C4-2B (cell line): Measurements from ENCODE around the gene MAPKAPK2.

Source experiments
- H3K27ac ChIP-seq: fragments of 450-650 bp; 2 replicates; pipeline ENCODE4 v1.5.1; 2017
- ZFX ChIP-seq: fragments of 450-650 bp; IDR thresholded peaks from 2 replicates; pipeline ENCODE4 v1.6.1; 2017
- TF ChIP-seq, protein P1 (sequence below): fragments of 450-650 bp; conservative IDR thresholded peaks from 2 replicates; pipeline ENCODE4 v1.5.1; 2017; ENCODE audit warnings: mild to moderate bottlenecking

The MAPKAPK2 gene

DNA sequence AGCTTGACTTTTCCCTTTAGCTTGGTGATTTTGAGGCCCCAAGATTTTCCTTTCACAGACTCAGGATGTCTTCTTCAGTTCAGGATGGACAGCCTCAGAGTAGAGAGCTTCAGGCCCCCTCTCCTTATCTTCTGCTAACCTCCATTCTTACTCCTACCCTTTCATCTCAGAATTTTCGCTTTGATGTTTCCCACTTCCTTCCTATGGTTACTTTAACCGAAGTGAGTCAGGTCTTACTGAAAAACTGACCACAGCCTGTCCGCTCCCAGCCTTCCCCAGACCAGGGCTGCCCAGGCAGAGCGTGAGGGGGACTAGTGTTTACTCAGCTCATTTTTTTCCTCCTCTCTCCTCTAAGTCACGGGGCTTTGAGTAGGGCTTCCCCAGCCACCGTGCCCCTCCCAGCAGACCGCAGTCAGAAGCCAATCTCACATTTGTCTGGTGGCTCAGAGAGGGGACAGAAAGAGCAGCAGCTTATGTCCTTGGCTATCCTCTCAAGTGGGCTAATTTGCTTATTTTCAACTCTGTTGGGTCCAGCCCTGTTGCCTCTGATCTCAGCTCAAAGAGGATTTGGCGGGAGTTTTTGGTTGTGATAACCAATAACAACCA lies 81.6 kb downstream of the MAPKAPK2 start:
- H3K27ac ChIP-seq, result no peak overlapping the region

DNA sequence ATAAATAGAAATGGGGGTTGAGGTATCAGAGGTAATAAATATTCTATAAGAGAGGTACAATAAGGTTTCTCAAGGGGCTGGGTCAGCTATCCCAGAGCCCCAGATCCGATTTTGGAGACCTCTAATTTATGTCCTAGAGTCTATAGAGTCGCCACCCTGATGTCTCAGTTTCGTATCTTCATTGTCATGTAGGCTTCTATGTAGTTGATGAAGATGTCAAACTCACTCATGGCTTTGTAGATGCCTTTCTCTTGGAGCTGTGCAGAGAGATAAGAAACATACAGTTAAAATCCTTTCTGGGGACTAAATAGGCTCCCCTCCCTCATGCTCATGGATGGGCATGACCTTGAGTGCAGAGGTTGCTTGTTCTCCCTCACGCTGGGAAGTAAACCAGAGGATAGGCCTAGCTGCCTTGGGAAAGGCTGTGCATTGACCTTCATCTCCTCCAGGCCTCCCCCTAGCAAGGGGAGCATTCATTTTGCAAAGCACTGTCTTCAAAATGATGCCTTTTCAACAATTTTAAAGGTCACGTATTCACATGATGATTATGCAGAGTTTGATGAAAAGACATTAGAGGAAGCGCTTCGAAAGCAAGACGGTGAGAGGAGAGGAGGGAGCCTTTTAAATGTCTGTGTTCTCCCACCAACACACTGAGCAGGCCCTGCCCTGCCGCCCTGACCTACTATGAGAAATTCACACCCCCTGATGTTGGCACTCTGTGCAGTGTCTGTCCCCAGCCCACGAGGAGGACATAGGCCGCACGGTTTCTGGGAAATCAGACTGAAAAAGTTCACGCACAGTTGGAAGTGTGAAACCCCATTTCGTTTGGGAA lies 84.0 kb downstream of the MAPKAPK2 start:
- no peak overlapping the region for H3K27ac ChIP-seq

More for the DNA sequence above, 81.6 kb downstream of the MAPKAPK2 start:
- TF ChIP-seq ZFX, result no peak
- TF ChIP-seq, protein P1, sequence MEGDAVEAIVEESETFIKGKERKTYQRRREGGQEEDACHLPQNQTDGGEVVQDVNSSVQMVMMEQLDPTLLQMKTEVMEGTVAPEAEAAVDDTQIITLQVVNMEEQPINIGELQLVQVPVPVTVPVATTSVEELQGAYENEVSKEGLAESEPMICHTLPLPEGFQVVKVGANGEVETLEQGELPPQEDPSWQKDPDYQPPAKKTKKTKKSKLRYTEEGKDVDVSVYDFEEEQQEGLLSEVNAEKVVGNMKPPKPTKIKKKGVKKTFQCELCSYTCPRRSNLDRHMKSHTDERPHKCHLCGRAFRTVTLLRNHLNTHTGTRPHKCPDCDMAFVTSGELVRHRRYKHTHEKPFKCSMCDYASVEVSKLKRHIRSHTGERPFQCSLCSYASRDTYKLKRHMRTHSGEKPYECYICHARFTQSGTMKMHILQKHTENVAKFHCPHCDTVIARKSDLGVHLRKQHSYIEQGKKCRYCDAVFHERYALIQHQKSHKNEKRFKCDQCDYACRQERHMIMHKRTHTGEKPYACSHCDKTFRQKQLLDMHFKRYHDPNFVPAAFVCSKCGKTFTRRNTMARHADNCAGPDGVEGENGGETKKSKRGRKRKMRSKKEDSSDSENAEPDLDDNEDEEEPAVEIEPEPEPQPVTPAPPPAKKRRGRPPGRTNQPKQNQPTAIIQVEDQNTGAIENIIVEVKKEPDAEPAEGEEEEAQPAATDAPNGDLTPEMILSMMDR, result no peak

DNA sequence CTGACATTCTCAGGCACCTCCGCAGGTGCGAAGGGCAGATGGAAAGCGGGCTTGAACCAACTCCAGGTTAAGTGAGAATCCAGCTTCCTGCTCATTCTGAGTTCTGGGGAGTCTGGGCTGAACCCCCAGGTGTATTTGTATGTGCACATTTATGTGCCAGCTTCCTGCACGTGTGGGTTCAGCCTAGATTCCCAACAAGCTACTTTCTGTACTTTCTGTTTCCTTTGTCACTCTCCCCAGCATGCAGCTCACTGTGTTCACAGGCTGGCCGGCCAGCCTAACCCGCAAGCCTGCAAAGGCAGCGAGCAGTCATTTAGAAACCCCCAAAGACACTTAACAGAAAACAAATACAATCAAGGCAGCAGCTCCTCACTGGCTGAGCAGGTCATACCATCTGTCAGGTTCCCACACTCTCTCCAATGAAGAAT lies 84.6 kb downstream of the MAPKAPK2 start:
- no peak for TF ChIP-seq ZFX
- TF ChIP-seq, protein P1, result no peak
- no peak overlapping the region for H3K27ac ChIP-seq

More for the DNA sequence above, 84.0 kb downstream of the MAPKAPK2 start:
- no peak for TF ChIP-seq ZFX
- TF ChIP-seq, protein P1, result no peak

DNA sequence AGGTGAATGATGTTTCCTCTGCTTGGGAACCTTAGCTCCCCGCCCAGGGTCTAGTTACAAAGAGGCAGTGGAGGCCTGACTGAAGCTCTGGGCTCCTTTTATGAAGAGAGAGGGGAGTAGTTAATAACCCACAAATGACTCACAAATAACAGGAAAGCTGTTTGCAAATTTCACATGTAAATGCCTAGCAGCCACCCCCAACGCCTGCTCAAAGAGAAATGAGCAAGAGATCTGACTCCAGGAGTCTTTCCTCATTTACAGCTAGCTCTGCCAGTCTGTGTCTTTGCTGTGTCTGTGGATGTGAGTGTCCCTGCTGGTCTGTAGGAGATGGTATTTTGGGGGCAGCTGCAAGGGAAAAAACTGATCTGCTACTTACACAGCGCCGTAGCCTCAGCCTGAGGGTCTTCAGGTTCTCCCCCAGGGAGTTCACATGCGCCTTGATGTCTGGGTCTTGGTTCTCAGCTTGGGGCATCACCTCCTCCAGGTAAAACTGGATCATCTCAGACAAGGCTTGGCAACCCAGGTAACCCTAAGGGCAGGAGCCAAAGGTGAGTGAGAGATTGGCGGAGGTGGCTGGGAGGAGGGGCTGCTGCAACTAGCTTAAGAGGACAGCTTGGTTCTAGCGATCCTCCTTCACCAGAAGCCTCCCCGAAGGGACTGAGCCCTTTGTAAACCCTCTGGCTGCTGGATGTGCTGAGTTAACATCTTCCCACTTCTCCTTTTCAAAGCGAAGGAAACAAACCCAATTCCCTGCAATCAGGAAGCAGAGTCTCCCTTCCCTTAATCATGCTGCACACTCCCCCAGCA lies 86.0 kb downstream of the MAPKAPK2 start, which contains the start of gene IL19:
Gene IL19 (plus strand): TSS at position 243 of the 807 bp plus-strand sequence. CDS start 65,890 bp downstream, outside the sequence.
- H3K27ac ChIP-seq, result no peak within 1 kb of the TSS
- TF ChIP-seq, protein P1, result no peak
- no peak for TF ChIP-seq ZFX

DNA sequence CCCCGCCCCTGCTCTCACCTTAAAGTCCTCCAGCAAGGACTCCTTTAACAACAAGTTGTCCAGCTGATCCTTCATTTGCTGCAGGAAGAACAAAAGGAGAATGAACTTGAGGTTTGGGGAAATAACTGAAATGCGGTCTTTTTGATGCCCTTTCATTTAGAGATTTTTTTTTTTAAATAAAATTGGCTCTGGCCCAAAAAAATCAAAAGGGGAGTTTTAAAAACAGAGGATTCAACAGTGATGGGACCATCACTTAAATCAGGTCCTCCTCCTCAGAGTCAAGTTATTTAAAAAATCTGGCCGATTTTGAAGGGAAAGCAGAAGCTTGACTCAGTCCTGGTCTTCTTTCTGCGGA lies 86.6 kb downstream of the MAPKAPK2 start:
- H3K27ac ChIP-seq, result no peak overlapping the region
- TF ChIP-seq ZFX, result no peak
- TF ChIP-seq, protein P1, result no peak

DNA sequence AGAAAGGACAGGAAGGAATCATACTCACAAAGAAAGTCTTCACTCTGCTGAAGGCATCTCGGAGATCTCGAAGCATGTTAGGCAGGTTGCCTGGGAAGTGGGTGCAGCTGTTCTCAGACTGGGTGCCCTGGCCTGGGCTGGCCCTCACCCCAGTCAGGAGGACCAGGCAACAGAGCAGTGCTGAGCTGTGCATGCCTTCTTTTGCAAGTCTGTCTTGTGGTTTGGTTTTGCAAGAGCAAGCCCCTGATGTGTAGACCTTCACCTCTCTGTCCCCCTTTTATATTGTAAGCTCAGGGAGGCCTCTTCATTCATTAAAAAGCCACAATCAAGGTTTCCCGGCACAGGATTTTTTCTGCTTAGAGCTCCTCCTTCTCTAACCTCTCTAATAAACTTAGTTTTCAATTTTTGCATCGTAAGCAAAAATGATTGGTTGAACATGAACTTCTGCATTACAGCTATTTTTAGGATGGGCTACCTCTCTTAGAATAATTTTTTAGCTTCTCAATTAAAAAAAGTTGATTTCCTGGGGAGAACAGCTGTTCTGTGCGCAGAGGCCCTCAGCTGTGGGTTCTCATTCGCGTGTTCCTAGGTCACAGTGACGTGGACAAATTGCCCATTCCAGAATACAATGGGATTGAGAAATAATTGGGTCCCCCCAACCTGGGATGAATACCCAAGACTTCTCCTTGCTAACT lies 87.7 kb downstream of the MAPKAPK2 start, which contains the start of gene IL10:
Gene IL10 (minus strand): TSS at position 252 of the 695 bp plus-strand sequence. CDS start 59 bp downstream, at position 193.
- TF ChIP-seq ZFX, result no peak
- TF ChIP-seq, protein P1, result no peak
- no peak within 1 kb of the TSS for H3K27ac ChIP-seq
